ENCODE results near the gene C16orf90. TPM values are rescaled to one million over a fixed set of nuclear protein-coding genes. Genes with fewer than 3 reads are reported as not detected.
"Not testable (repeated sequence)": the region's sequence is repeated elsewhere in the genome, so short reads cannot be mapped to it uniquely, and the experiment has no call there.

The C16orf90 gene
- total RNA-seq, 2 experiments from 2014 or later, result not detected

DNA sequence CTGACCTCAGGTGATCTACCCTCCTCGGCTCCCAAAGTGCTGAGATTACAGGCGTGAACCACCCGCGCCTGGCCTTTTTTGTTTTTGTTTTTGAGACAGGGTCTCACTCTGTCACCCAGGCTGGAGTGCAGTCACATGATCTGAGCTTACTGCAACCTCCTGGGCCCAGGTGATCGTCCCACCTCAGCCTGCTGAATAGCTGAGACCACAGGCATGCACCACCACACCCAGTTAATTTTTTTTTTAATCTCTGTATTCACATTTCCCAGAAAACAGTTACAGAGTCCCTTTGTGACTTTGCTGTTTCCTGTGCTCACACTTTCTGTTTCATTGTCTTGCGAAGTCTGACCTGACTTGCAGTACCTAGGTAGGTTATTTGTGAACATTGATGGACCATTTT is 8.2 kb upstream of the C16orf90 start:
- no TSS peak for BruUV-seq (replicated peaks)
- ChIA-PET POLR2A (no interaction called here), CTCF (ENCODE audit: unreplicated experiment) (no interaction called here)
- DNase-seq (ENCODE audit: low spot score), result peak; percentile 21
- Histone ChIP-seq H3K79me2 (ENCODE audit: insufficient read depth, low read depth, low read length) (no peaks in the 10 kb centered on the region), H3K4me2 (ENCODE audit: low read length) (peak overlapping the region; percentile 21; the same call in 1 of the 2 replicates), H2AFZ (ENCODE audit: low read length) (no peak overlapping the region; the same call in 1 of the 2 replicates), H3K27ac (ENCODE audit: low read depth, low read length, poor library complexity, severe bottlenecking) (no peak overlapping the region), H3K36me3 (ENCODE audit: insufficient read depth, low read length) (no peaks in the 10 kb centered on the region), H3K9me2 (ENCODE audit: insufficient read depth, low read length) (no peaks in the 10 kb centered on the region), H3K4me1 (ENCODE audit: insufficient read depth, low read length, poor library complexity, severe bottlenecking) (peaks cover 16% of the 10 kb centered on the region), H3K9me3 (ENCODE audit: low read length) (no peaks in the 10 kb centered on the region), H3K4me3 (ENCODE audit: low read depth, low read length, poor library complexity, severe bottlenecking) (no peak overlapping the region), H4K20me1 (ENCODE audit: insufficient read depth, low read length) (no peaks in the 10 kb centered on the region)
- no peak for TF ChIP-seq EZH2phosphoT487 (IDR thresholded peaks at IDR 0.05; ENCODE audit: borderline replicate concordance, low read depth, low read length)
- TF ChIP-seq, protein P1, sequence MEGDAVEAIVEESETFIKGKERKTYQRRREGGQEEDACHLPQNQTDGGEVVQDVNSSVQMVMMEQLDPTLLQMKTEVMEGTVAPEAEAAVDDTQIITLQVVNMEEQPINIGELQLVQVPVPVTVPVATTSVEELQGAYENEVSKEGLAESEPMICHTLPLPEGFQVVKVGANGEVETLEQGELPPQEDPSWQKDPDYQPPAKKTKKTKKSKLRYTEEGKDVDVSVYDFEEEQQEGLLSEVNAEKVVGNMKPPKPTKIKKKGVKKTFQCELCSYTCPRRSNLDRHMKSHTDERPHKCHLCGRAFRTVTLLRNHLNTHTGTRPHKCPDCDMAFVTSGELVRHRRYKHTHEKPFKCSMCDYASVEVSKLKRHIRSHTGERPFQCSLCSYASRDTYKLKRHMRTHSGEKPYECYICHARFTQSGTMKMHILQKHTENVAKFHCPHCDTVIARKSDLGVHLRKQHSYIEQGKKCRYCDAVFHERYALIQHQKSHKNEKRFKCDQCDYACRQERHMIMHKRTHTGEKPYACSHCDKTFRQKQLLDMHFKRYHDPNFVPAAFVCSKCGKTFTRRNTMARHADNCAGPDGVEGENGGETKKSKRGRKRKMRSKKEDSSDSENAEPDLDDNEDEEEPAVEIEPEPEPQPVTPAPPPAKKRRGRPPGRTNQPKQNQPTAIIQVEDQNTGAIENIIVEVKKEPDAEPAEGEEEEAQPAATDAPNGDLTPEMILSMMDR (conservative IDR thresholded peaks at IDR 0.05; ENCODE audit: low read length), result no peak
- intact Hi-C loops (cut with micrococcal nuclease; ENCODE audit: unreplicated experiment), result loop anchor here (5.0 to 10.0 kb wide), 2 partner anchors 101 to 349 kb away; partner anchors contain the start of genes ZNF174 and ZSCAN32

DNA sequence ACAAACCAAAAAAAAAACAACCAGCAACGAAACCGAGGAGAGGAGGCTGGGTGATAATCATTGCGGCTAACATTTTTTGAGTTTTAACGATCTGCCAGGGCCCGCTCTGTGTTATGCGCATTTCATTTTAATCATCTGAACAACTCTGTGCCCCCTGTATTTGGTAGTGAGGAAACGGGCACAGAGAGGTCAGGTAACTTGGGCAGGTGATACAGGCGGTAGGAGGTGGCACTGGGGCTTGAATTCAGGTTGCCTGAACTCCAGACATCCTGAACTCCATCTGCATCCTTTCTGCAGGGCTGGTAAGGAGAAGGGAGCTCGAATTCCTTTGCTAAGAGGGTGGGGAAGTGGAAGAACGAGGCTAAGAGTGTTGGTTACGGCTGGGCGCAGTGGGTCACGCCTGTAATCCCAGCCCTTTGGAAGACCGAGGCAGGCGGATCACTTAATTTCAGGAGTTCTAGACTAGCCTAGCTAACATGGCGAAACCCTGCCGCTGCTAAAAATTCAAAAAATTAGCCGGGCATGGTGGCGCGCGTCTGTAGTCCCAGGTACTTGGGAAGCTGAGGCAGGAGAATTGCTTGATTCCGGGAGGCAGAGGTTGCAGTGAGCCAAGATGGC is 6.6 kb upstream of the C16orf90 start:
- intact Hi-C loops (cut with micrococcal nuclease; ENCODE audit: unreplicated experiment), result loop anchor here (2.0 to 10.0 kb wide), 3 partner anchors 43 to 347 kb away; partner anchors contain the start of genes ZNF174 and ZSCAN32
- Histone ChIP-seq H3K4me3 (ENCODE audit: low read depth, low read length, poor library complexity, severe bottlenecking) (peak overlapping the region; percentile 77), H2AFZ (ENCODE audit: low read length) (no peak overlapping the region), H3K4me2 (ENCODE audit: low read length) (peak overlapping the region; percentile 84), H3K4me1 (ENCODE audit: insufficient read depth, low read length, poor library complexity, severe bottlenecking) (peaks cover 16% of the 10 kb centered on the region), H3K36me3 (ENCODE audit: insufficient read depth, low read length) (no peaks in the 10 kb centered on the region), H4K20me1 (ENCODE audit: insufficient read depth, low read length) (no peaks in the 10 kb centered on the region), H3K9me3 (ENCODE audit: low read length) (no peaks in the 10 kb centered on the region), H3K9me2 (ENCODE audit: insufficient read depth, low read length) (no peaks in the 10 kb centered on the region), H3K79me2 (ENCODE audit: insufficient read depth, low read depth, low read length) (no peaks in the 10 kb centered on the region), H3K27ac (ENCODE audit: low read depth, low read length, poor library complexity, severe bottlenecking) (no peak overlapping the region)
- CTCF ChIA-PET (ENCODE audit: unreplicated experiment), result no interaction called here
- TF ChIP-seq, protein P1 (conservative IDR thresholded peaks at IDR 0.05; ENCODE audit: low read length), result no peak
- TF ChIP-seq EZH2phosphoT487 (IDR thresholded peaks at IDR 0.05; ENCODE audit: borderline replicate concordance, low read depth, low read length), result no peak
- no peak for DNase-seq (ENCODE audit: low spot score)
- POLR2A ChIA-PET, result no interaction called here
- no TSS peak for BruUV-seq (replicated peaks)

DNA sequence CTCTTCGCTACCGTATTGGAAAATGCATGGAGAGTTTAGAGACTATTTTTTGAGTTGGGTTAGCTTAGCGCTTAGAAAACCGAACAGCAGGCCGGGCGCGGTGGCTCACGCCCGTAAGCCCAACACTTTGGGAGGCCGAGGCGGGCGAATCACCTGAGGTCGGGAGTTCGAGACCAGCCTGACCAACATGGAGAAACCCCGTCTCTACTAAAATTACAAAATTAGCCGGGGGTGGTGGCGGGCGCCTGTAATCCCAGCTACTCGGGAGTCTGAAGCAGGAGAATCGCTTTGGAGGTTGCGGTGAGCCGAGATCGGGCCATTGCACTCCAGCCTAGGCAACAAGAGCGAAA is 6.1 kb upstream of the C16orf90 start:
- Histone ChIP-seq H3K4me2 (ENCODE audit: low read length) (peak overlapping the region; percentile 84), H3K4me3 (ENCODE audit: low read depth, low read length, poor library complexity, severe bottlenecking) (peak overlapping the region; percentile 77), H3K4me1 (ENCODE audit: insufficient read depth, low read length, poor library complexity, severe bottlenecking) (peaks cover 16% of the 10 kb centered on the region), H2AFZ (ENCODE audit: low read length) (peak overlapping the region; percentile 94)
- CTCF ChIA-PET (ENCODE audit: unreplicated experiment); H3K9me2 ChIP-seq (ENCODE audit: insufficient read depth, low read length); BruUV-seq (replicated peaks); POLR2A ChIA-PET; H3K9me3 ChIP-seq (ENCODE audit: low read length); H3K36me3 ChIP-seq (ENCODE audit: insufficient read depth, low read length); H4K20me1 ChIP-seq (ENCODE audit: insufficient read depth, low read length); H3K79me2 ChIP-seq (ENCODE audit: insufficient read depth, low read depth, low read length); H3K27ac ChIP-seq (ENCODE audit: low read depth, low read length, poor library complexity, severe bottlenecking); DNase-seq (ENCODE audit: low spot score): not testable (repeated sequence)
- intact Hi-C loops (cut with micrococcal nuclease; ENCODE audit: unreplicated experiment), result loop anchor here (2.0 to 10.0 kb wide), 3 partner anchors 43 to 347 kb away; partner anchors contain the start of genes ZNF174 and ZSCAN32

Data from OCI-LY7 (cell line).